Cerebellar nuclear complex (tissue), 1 donor: ENCODE measurements around the gene SUPV3L1.
"Not testable (repeated sequence)": the region's sequence is repeated elsewhere in the genome, so short reads cannot be mapped to it uniquely, and the experiment has no call there.

Experiments
- DNase-seq, 2 experiments: peaks; one replicate each; lab custom pipeline; 2025; lab: John Stamatoyannopoulos, UW

SUPV3L1 gene

DNA sequence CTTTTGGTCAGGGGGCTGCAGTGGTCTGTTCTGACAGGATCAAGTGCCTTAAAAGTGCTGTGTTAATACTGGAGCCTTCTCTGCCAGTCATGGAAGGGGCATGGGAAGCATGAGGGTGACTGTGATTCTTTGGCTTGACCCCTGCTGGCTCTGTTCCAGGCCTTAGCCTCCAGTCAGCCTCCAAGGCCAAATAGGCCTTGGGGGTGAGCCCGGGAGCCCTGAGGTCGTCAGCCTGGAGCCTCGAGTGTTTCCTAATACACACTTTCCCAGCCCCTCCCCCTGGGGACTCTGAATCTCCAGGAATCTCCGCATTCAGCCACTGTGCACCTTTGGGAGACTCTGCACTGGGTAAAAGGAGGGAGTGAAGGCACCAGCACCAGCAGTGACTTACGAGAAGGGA, 50.1 kb downstream of the SUPV3L1 start:
- DNase-seq = no peak

- DNase-seq = no peak
Measured at GRCh38 chr10:69232252-69232651, 52.2 kb downstream of the SUPV3L1 start.

GRCh38 chr10:69232736-69233480, 52.9 kb downstream of the SUPV3L1 start:
- DNase-seq = no peak

GRCh38 chr10:69234447-69234846, 54.4 kb downstream of the SUPV3L1 start:
- no peak for DNase-seq

GRCh38 chr10:69237528-69238159, 57.6 kb downstream of the SUPV3L1 start:
- DNase-seq = peak; percentile 34 to 92

DNA sequence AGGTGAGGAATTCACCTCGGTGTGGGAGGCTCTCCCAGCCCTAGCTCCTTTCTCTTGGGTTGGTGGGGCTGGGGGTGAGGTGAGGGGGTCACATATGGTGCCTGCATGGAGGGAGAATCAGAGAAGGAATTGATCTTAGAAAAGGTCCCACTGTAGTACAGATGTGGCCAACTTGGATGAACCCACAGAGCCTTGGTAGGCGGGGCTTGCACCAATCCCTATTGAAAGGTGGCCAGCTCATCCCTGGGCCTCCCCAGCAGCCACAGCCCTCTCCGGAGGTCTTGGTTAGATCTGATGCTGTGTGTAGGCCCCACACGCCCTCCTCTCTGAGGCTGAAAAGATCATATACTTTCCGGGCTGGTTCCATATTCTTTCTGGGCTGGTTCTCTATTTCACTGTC, 59.1 kb downstream of the SUPV3L1 start:
- no peak for DNase-seq

- no peak for DNase-seq
Measured at GRCh38 chr10:69239816-69240434, 59.9 kb downstream of the SUPV3L1 start.

- no peak for DNase-seq
Measured at GRCh38 chr10:69240455-69240854, 60.4 kb downstream of the SUPV3L1 start.

DNA sequence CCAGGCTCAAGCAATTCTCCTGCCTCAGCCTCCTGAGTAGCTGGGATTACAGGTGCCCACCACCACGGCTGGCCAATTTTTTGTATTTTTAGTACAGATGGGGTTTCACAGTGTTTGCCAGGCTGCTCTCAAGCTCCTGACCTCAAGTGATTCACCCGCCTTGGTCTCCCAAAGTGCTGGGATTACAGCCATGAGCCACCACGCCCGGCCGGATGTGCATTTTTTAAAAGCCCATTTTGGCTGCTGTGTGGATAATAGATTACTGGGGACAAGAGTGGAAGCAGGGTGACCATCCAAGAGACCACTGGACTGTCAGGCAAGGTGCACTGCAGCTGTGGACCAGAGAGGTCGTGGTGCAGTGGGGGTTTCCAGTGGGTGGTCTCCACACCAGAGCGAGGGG, 61.5 kb downstream of the SUPV3L1 start:
- DNase-seq = no peak

- DNase-seq = no peak
Measured at GRCh38 chr10:69242040-69242851, 62.2 kb downstream of the SUPV3L1 start.

DNA sequence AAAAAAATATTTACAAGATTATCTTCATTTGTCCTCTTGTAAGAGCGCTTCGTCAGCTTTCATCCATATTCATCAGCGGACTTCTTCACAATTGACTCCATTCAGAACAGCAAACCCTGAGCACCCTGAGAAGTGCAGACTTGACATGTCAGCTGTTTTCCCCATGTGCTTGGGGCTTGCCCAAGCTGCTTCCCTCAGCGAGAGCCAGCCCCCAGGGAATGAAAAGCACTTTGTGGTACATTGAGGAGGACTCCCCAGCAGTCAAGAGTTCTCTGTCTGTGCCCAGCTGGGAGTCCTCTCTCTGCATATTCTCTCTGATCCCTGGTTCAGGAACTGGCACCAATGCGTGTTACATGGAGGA, 62.8 kb downstream of the SUPV3L1 start:
- no peak for DNase-seq

- no peak for DNase-seq
Measured at GRCh38 chr10:69243817-69244216, 63.8 kb downstream of the SUPV3L1 start.

DNA sequence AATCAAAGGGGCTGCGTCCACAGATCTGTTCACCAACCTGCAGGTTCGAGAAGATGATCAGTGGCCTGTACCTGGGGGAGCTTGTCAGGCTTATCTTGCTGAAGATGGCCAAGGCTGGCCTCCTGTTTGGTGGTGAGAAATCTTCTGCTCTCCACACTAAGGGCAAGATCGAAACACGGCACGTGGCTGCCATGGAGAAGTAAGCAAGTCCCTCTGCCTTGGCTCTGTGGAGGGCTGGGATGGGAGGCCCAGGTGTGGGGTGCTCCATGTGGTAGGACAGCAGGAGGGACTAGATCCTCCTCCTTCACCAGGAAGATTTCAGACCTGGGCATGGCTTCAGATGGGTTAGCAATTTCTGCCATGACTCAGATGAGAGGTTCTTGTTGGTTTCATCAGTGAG, 66.0 kb downstream of the SUPV3L1 start:
- DNase-seq = no peak

- no peak for DNase-seq
Measured at GRCh38 chr10:69246581-69247312, 66.7 kb downstream of the SUPV3L1 start.

GRCh38 chr10:69247313-69247710, 67.3 kb downstream of the SUPV3L1 start:
- no peak for DNase-seq

GRCh38 chr10:69248117-69248730, 68.2 kb downstream of the SUPV3L1 start:
- no peak for DNase-seq

GRCh38 chr10:69250041-69250440, 70.0 kb downstream of the SUPV3L1 start:
- DNase-seq = no peak

- not testable (repeated sequence) for DNase-seq
Measured at GRCh38 chr10:69251417-69251816, 71.4 kb downstream of the SUPV3L1 start.

DNA sequence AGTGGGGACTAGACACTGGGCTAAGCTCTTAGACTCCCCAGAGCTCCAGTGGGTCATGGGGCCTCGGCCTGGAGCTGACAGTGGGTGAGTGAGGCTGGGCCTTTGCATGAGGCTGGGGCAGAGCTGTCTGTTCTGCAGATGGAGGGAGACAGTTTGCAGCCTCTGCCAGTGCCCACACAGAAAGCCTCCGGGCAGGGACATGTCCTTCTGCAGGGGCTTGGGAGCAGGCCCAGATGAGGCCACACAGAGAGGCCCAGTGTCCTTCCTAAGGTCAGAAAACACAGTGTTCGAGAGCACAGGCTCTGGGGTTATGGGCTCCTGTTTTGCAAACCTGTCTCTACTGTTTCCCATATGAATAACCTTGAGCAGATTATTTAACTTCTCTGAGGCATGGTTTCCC, 73.1 kb downstream of the SUPV3L1 start:
- DNase-seq = no peak

DNA sequence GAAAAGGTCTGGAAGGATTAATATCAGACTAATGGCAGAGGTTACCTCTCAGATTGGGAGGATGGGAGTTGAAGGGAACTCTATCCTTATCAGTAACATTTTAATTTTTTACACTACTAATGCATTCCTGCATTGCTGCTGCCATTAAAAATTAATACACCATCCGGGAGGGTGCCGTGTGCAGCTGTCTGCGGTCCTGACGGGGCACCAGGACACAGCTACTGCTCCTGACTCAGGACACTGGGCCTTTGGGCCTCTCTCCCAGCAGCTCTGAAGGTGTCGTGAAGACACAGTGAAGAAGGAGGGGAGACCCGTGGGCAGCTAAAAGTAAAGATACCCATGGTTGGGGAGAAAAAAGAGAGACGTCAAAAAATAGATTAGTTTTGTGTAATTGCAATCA, 74.8 kb downstream of the SUPV3L1 start:
- no peak for DNase-seq
